OCI-LY3 (cell line): ENCODE data around the gene SPATA24.
"Not testable (repeated sequence)": the region's sequence is repeated elsewhere in the genome, so short reads cannot be mapped to it uniquely, and the experiment has no call there.

Experiments
- CTCF ChIP-seq: fragments of 200-600, 300-600 bp; sonication (generic); IDR thresholded peaks from 2 replicates; pipeline ENCODE4 v1.5.1; 2014; ENCODE audit warnings: antibody characterized with exemption, low read length, low read depth
- EZH2phosphoT487 ChIP-seq: fragments of 200-600 bp; shearing (Covaris generic); IDR thresholded peaks from 2 replicates; pipeline ENCODE4 v1.6.1; 2018; ENCODE audit warnings: antibody characterized with exemption, mixed run types, low read depth

- not testable (repeated sequence) for TF ChIP-seq CTCF, EZH2phosphoT487
These were observed 48.0 kb downstream of the SPATA24 start for GRCh38 chr5:139355900-139356299.
